ENCODE data around the gene OVCH1.
A peak's percentile ranks its signal among the peaks of the same experiment; 100 is the strongest.
"Not testable (repeated sequence)": the region's sequence is repeated elsewhere in the genome, so short reads cannot be mapped to it uniquely, and the experiment has no call there.

The OVCH1 gene

DNA sequence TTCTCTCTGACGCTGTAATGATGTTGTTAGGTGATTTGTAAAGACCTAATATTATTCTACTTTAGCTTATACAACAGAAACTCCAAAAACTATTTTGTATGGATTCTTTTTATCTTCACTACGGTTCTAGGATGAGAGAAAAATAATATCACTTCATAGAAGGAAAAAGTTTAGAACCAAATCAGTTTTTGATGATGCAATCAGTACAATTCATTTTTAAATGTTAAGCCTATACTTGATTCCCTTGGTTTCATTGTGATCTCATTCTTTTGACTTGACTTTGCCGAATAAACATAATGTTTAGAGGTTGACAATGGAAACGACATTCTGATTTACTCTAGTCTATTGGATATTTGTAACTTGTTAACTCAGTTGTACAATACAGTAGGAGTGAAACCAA lies 91.9 kb downstream of the OVCH1 start:
- DNase-seq = no peak

DNA sequence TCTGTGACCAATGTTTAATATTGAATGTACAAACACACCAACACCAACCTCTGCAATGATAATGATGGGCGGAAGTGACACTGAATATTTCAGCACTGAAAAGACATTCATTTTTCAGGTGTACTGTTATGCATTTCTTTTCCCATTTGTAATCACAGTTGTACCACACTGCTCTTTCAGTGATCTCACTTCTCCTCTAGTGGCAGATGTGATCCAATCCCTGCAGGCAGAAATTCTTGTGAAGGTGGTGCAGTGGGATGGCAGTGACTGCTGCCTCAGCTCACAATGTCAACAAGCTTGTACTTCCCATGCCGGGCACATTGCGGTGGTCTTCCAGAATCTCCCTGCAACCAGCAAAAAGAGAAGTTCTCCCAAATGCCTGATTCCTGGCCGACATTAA lies 93.5 kb downstream of the OVCH1 start:
- no peak for DNase-seq

DNA sequence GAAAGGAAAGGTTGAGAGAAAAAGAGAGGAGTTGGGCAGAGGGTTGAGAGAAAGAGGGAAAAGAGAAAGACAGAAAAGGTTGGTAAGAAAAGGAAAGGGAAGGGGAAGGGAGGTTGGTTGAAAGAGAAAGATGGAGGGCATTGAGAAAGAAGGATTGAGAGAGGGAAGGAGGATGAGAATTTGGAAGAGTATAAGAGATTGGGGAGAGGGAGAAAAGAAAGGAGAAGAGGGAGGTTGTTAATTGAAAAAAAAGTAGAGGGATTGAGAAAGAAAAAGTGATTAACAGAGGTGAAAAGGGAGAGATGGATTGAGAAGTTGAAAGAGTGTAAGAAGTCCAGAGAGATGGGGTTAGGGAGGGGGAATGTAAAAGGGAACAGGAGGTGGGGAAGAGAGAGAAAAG lies 95.0 kb downstream of the OVCH1 start:
- DNase-seq = no peak

DNA sequence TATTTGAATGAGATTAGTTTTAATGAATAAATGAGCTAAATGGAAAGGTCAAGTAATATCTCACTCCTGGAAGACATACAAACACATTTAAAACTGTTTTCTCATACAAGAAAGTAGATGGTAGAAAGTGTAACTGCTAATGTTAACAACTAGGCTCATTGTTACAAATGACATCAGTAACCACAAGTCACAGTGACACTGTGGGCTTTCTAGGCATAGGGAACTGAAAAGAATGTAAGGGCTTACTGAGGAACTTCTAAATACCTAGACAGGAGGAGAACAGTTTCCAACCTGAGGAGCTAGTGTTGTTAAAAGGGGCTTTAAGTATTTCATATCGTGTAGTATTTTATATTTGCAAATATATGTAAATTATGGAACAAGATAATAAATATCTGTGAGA lies 99.0 kb downstream of the OVCH1 start:
- DNase-seq = no peak

- no peak for DNase-seq
Measured at GRCh38 chr12:29396774-29397173, 100.7 kb downstream of the OVCH1 start.

DNA sequence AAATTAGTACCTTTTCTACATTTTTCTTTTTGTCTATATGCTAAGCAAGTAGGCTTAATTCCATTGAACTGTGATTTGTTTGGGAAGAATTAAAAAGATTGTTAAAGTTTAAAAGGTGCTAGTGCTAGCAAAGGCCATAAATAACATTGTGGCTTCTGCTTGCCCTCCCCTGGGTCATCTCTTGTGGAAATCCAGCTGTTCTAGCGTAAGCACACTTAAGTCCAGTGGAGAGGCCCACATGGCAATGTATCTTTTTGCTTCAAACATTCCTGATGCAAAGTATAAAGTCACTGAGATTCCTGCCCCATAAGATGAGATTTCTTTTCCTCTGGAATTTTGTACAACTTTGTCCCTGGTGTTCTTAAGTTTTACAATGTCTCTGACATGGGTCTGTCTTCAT lies 102.1 kb downstream of the OVCH1 start:
- no peak for DNase-seq

DNA sequence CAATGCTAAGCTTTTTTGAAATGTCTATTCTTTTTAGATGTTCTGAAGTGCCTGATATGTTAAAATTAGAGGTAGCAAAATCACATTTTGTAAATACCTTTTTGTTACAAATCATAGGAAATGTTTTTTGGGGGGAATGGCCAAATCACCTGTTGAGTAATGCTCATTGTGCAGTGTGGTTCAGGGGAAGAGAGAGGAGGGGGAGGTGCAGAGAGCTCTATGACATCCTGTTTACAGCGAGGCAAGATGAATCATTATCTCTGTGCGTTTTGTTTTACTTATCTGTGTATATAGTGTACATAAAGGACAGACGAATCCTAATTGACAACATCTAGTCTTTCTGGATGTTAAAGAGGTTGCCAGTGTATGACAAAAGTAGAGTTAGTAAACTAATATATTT lies 107.1 kb downstream of the OVCH1 start:
- DNase-seq = not testable (repeated sequence)

DNA sequence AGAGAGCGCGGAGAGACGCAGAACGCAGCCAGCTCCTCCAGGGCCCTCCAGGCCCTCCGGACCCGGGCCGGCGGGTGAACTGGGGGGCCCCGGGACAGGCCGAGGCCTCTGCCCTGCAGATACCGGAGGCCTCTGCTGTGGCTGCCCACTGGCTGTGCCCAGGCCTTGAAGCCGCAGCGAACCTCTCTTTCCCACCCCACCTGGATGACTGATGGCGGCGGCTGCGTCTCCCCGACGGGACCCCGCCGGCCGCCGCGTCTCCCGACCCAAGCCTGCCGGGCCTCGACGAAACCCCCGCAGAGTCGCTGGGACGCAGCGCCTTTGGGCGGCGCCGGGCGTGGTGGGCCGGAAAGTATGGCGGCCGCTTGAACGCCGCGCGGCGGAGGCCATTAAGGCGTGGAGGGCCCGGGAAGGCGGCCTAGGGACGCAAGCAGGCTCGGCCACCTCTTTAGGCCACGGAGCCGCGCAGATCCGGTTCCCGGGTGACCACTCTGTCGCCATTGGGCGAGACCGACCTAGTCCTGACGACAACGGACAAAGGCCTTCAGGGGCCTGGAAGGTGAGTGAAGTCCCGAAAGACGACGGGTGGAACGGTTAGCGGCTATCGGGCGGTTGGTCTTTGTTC lies 108.1 kb downstream of the OVCH1 start:
- DNase-seq = no peak

DNA sequence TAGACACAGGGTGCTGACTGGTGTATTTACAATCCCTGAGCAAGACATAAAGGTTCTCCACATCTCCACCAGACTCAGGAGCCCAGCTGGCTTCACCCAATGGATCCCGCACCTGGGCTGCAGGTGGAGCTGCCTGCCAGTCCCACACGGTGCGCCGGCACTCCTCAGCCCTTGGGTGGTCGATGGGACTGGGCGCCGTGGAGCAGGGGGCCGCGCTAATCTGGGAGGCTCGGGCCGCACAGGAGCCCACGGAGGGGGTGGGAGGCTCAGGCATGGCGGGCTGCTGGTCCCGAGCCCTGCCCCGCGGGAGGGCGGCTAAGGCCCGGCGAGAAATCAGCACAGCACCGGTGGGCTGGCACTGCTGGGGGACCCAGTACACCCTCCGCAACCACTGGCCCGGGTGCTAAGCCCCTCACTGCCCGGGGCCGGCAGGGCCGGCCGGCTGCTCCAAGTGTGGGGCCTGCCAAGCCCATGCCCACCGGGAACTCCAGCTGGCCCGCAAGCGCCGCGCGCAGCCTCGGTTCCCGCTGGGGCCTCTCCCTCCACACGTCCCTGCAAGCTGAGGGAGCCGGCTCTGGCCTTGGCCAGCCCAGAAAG lies 111.3 kb downstream of the OVCH1 start:
- DNase-seq = not testable (repeated sequence)

- not testable (repeated sequence) for DNase-seq
Measured at GRCh38 chr12:29385194-29385593, 112.3 kb downstream of the OVCH1 start.

- DNase-seq = no peak
Measured at GRCh38 chr12:29382251-29382650, 115.2 kb downstream of the OVCH1 start.

DNA sequence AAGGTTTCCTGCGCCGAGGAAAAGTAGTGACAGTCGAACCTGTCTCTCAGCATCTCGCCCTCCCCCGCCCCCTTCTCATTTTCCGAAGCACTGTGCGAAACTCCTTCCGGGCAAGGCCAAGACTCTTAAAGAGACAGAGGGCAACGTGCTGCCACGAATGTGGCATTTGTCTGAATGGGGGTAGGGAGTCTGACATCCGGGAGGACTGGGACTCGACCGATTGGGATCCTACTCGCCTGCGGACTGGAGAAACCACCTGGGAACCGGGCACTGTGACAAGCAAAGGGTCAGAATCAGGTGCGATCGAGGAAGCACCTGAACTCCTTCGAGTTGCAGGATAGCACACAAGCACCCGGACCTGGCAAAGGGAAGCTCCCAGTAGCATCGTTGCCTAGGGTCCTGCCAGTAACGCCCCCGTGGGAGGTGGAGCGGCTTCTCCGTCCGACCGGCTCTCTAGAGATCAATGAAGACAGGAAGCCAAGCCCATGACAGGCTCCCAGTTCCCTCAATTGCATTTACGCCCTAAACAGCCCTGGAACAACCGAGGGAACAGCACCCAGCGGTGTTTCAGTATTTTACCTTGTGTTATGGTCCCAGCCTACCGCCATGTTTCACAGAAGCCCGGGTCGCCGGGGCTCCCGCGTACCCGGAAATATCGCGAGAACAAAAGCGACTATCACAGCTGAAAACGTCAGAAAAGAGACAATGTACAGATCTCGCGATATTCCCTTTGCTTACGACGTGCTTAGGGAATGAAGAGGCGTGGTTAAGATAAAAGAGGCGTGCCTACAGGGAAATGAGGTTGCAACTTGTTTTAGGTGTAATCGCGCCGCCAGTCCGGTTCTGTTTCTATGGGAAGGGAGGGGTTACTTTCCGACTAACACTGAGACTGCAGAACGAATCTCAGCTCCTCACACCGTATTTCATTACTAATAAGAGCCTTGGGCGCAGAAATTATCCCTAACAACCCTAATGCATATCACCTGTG lies 116.7 kb downstream of the OVCH1 start, which contains the start of gene ERGIC2:
ERGIC2 (minus strand) TSS at position 637 of the 988 bp plus-strand sequence. CDS start 9,539 bp downstream, outside the sequence.
- peak; percentile 94 for DNase-seq
